Measurements from ENCODE around the gene DUSP15. TPM values are rescaled to one million over a fixed set of nuclear protein-coding genes. Genes with fewer than 3 reads are reported as not detected.

Gene DUSP15
- polyA plus RNA-seq, 1 donor from 2014 or later, result 62.7 TPM

DNA sequence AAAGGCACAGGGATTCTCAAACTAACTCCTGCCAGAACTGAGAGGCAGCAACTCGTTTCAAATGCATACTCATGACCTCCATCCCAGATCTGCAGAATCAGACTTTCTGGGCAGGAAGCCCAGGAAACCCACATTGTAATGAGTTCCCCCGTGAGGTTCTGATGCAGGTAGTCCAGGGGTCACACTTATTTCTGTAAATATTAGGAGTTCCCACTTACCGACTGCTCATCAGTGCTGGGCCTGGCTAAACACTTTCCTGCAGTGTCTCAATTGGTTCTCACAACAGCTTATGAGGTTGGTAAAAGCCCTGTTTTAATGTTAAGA, 11.6 kb downstream of the DUSP15 start:
- TF ChIP-seq MXI1 (conservative IDR thresholded peaks at IDR 0.05; ENCODE audit: poor library complexity, severe bottlenecking) (no peak), EZH2 (IDR thresholded peaks at IDR 0.05; ENCODE audit: borderline replicate concordance, insufficient read depth, low read length, poor library complexity, severe bottlenecking) (no peak), POLR2AphosphoS5 (IDR thresholded peaks at IDR 0.05) (no peak), EP300 (conservative IDR thresholded peaks at IDR 0.05; ENCODE audit: poor library complexity, severe bottlenecking) (no peak), RAD21 (conservative IDR thresholded peaks at IDR 0.05) (no peak), TAF1 (IDR thresholded peaks at IDR 0.05; ENCODE audit: low read depth) (no peak), SMC3 (conservative IDR thresholded peaks at IDR 0.05; ENCODE audit: poor library complexity) (no peak)
- TF ChIP-seq, protein P1, sequence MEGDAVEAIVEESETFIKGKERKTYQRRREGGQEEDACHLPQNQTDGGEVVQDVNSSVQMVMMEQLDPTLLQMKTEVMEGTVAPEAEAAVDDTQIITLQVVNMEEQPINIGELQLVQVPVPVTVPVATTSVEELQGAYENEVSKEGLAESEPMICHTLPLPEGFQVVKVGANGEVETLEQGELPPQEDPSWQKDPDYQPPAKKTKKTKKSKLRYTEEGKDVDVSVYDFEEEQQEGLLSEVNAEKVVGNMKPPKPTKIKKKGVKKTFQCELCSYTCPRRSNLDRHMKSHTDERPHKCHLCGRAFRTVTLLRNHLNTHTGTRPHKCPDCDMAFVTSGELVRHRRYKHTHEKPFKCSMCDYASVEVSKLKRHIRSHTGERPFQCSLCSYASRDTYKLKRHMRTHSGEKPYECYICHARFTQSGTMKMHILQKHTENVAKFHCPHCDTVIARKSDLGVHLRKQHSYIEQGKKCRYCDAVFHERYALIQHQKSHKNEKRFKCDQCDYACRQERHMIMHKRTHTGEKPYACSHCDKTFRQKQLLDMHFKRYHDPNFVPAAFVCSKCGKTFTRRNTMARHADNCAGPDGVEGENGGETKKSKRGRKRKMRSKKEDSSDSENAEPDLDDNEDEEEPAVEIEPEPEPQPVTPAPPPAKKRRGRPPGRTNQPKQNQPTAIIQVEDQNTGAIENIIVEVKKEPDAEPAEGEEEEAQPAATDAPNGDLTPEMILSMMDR (IDR thresholded peaks at IDR 0.05; ENCODE audit: poor library complexity, severe bottlenecking), result no peak
- TF ChIP-seq, protein P2, sequence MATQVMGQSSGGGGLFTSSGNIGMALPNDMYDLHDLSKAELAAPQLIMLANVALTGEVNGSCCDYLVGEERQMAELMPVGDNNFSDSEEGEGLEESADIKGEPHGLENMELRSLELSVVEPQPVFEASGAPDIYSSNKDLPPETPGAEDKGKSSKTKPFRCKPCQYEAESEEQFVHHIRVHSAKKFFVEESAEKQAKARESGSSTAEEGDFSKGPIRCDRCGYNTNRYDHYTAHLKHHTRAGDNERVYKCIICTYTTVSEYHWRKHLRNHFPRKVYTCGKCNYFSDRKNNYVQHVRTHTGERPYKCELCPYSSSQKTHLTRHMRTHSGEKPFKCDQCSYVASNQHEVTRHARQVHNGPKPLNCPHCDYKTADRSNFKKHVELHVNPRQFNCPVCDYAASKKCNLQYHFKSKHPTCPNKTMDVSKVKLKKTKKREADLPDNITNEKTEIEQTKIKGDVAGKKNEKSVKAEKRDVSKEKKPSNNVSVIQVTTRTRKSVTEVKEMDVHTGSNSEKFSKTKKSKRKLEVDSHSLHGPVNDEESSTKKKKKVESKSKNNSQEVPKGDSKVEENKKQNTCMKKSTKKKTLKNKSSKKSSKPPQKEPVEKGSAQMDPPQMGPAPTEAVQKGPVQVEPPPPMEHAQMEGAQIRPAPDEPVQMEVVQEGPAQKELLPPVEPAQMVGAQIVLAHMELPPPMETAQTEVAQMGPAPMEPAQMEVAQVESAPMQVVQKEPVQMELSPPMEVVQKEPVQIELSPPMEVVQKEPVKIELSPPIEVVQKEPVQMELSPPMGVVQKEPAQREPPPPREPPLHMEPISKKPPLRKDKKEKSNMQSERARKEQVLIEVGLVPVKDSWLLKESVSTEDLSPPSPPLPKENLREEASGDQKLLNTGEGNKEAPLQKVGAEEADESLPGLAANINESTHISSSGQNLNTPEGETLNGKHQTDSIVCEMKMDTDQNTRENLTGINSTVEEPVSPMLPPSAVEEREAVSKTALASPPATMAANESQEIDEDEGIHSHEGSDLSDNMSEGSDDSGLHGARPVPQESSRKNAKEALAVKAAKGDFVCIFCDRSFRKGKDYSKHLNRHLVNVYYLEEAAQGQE (IDR thresholded peaks at IDR 0.05; ENCODE audit: borderline replicate concordance), result no peak
- no peaks in the 10 kb centered on the region for H3K79me2 ChIP-seq (replicated peaks; ENCODE audit: insufficient read depth, low read length)
- H3K27me3 ChIP-seq (ENCODE audit: insufficient read depth, low read depth, low read length), result no peaks in the 10 kb centered on the region
- H3K9me3 ChIP-seq (ENCODE audit: low read length), result no peaks in the 10 kb centered on the region
- no peaks in the 10 kb centered on the region for H3K36me3 ChIP-seq (ENCODE audit: insufficient read depth, low read length)
- H4K20me1 ChIP-seq (ENCODE audit: insufficient read depth), result no peaks in the 10 kb centered on the region
- no peak overlapping the region for H3K4me3 ChIP-seq (ENCODE audit: low read length)
- H3K27ac ChIP-seq (ENCODE audit: low read length), result no peak overlapping the region
- H2AFZ ChIP-seq (ENCODE audit: low read depth, low read length), result no peak overlapping the region
- H3K9me2 ChIP-seq (ENCODE audit: insufficient read depth, low read length), result no peaks in the 10 kb centered on the region
- no peak overlapping the region for H3K9ac ChIP-seq (ENCODE audit: low read length)
- H3K4me2 ChIP-seq (ENCODE audit: low read length), result no peak overlapping the region
- peaks cover 8% of the 10 kb centered on the region for H3F3A ChIP-seq (ENCODE audit: insufficient read depth, low read length, poor library complexity, severe bottlenecking)

GRCh38 chr20:31857861-31858759, 12.2 kb downstream of the DUSP15 start:
- H3K79me2 ChIP-seq (replicated peaks; ENCODE audit: insufficient read depth, low read length), result no peaks in the 10 kb centered on the region
- no peak for TF ChIP-seq MXI1 (conservative IDR thresholded peaks at IDR 0.05; ENCODE audit: poor library complexity, severe bottlenecking)
- TF ChIP-seq RAD21 (conservative IDR thresholded peaks at IDR 0.05), result no peak
- no peak for TF ChIP-seq POLR2AphosphoS5 (IDR thresholded peaks at IDR 0.05)
- TF ChIP-seq EP300 (conservative IDR thresholded peaks at IDR 0.05; ENCODE audit: poor library complexity, severe bottlenecking), result no peak
- TF ChIP-seq, protein P2 (IDR thresholded peaks at IDR 0.05; ENCODE audit: borderline replicate concordance), result no peak
- TF ChIP-seq EZH2 (IDR thresholded peaks at IDR 0.05; ENCODE audit: borderline replicate concordance, insufficient read depth, low read length, poor library complexity, severe bottlenecking), result no peak
- TF ChIP-seq, protein P1 (IDR thresholded peaks at IDR 0.05; ENCODE audit: poor library complexity, severe bottlenecking), result no peak
- TF ChIP-seq SMC3 (conservative IDR thresholded peaks at IDR 0.05; ENCODE audit: poor library complexity), result no peak
- no peak for TF ChIP-seq TAF1 (IDR thresholded peaks at IDR 0.05; ENCODE audit: low read depth)
- no peaks in the 10 kb centered on the region for H3K27me3 ChIP-seq (ENCODE audit: insufficient read depth, low read depth, low read length)
- no peak overlapping the region for H3K27ac ChIP-seq (ENCODE audit: low read length)
- H3F3A ChIP-seq (ENCODE audit: insufficient read depth, low read length, poor library complexity, severe bottlenecking), result peaks cover 8% of the 10 kb centered on the region
- no peak overlapping the region for H3K9ac ChIP-seq (ENCODE audit: low read length)
- H3K4me3 ChIP-seq (ENCODE audit: low read length), result no peak overlapping the region
- no peak overlapping the region for H2AFZ ChIP-seq (ENCODE audit: low read depth, low read length)
- no peaks in the 10 kb centered on the region for H3K36me3 ChIP-seq (ENCODE audit: insufficient read depth, low read length)
- no peaks in the 10 kb centered on the region for H3K9me3 ChIP-seq (ENCODE audit: low read length)
- H4K20me1 ChIP-seq (ENCODE audit: insufficient read depth), result no peaks in the 10 kb centered on the region
- H3K4me2 ChIP-seq (ENCODE audit: low read length), result no peak overlapping the region
- no peaks in the 10 kb centered on the region for H3K9me2 ChIP-seq (ENCODE audit: insufficient read depth, low read length)
